HFFc6 (cell line): ENCODE results near the gene ACSL3. TPM values are rescaled to one million over a fixed set of nuclear protein-coding genes. Genes with fewer than 3 reads are reported as not detected.

Experiments
- DNase-seq: peaks from one replicate; pipeline ENCODE4 v3.0.0-alpha.2; 2018
- H3K27ac Mint-ChIP-seq: 2 replicates; pipeline ENCODE4 v1.8.0; 2020; ENCODE audit warnings: mild to moderate bottlenecking, mixed read lengths
- H3K27me3 Mint-ChIP-seq: 2 replicates; pipeline ENCODE4 v1.8.0; 2021; ENCODE audit warnings: mild to moderate bottlenecking, moderate library complexity, mixed read lengths; ENCODE audit not compliant: insufficient read depth
- H3K36me3 Mint-ChIP-seq: 2 replicates; pipeline ENCODE4 v1.8.0; 2021; ENCODE audit warnings: low read depth, mixed read lengths
- H3K4me1 Mint-ChIP-seq: 2 replicates; pipeline ENCODE4 v1.8.0; 2020; ENCODE audit warnings: low read depth, mixed read lengths
- H3K4me3 Mint-ChIP-seq: 2 replicates; pipeline ENCODE4 v1.8.0; 2020; ENCODE audit warnings: mild to moderate bottlenecking, moderate library complexity, mixed read lengths
- H3K9me3 Mint-ChIP-seq: 2 replicates; pipeline ENCODE4 v1.8.0; 2020; ENCODE audit warnings: mild to moderate bottlenecking, mixed read lengths
- CTCF ChIP-seq: fragments of 200-600 bp; sonication (generic); IDR thresholded peaks from 2 replicates; pipeline ENCODE4 v1.5.0; 2021; ENCODE audit warnings: antibody characterized with exemption, mild to moderate bottlenecking
- total RNA-seq, 6 experiments: library from RNA; stranded (reverse); fragmentation: NEBNext Ultra II Directional; extraction: Animal tissue kit (Norgen Biotek cat#: 25700); gene quantifications; 2 replicates in 1 of 6; 3 replicates in 5 of 6; pipeline ENCODE4 v1.2.3, GENCODE V29; 2021

ACSL3 gene
- total RNA-seq, 6 experiments from 2014 or later, result 64.5 to 119 (median 87.8) TPM

GRCh38 chr2:222899413-222900181 lies 38.8 kb downstream of the ACSL3 start:
- Mint-ChIP-seq H3K27ac (peak overlapping the region; percentile 49; the same call in 1 of the 2 replicates), H3K27me3 (peaks cover 3% of the 10 kb centered on the region; the same call in 1 of the 2 replicates), H3K9me3 (no peaks in the 10 kb centered on the region), H3K36me3 (peaks cover 10% of the 10 kb centered on the region), H3K4me1 (peaks cover 66% of the 10 kb centered on the region), H3K4me3 (no peak overlapping the region; the same call in 1 of the 2 replicates)
- no peak for DNase-seq
- no peak for TF ChIP-seq CTCF

- H3K36me3 Mint-ChIP-seq, result peaks cover 10% of the 10 kb centered on the region
- H3K9me3 Mint-ChIP-seq, result no peaks in the 10 kb centered on the region
- peak overlapping the region; percentile 49 for H3K27ac Mint-ChIP-seq
- peaks cover 3% of the 10 kb centered on the region; the same call in 1 of the 2 replicates for H3K27me3 Mint-ChIP-seq
- peak overlapping the region; percentile 38; the same call in 1 of the 2 replicates for H3K4me3 Mint-ChIP-seq
- peak; percentile 21 for DNase-seq
- TF ChIP-seq CTCF, result no peak
- peaks cover 67% of the 10 kb centered on the region for H3K4me1 Mint-ChIP-seq
These were observed 39.5 kb downstream of the ACSL3 start for GRCh38 chr2:222900354-222900753.

GRCh38 chr2:222902660-222903059 lies 41.8 kb downstream of the ACSL3 start:
- H3K4me3 Mint-ChIP-seq, result no peak overlapping the region
- DNase-seq, result no peak
- no peak overlapping the region for H3K27ac Mint-ChIP-seq
- H3K36me3 Mint-ChIP-seq, result peaks cover 15% of the 10 kb centered on the region
- no peak for TF ChIP-seq CTCF
- H3K4me1 Mint-ChIP-seq, result peaks cover 89% of the 10 kb centered on the region
- peaks cover 3% of the 10 kb centered on the region; the same call in 1 of the 2 replicates for H3K27me3 Mint-ChIP-seq
- no peaks in the 10 kb centered on the region for H3K9me3 Mint-ChIP-seq

- Mint-ChIP-seq H3K36me3 (peaks cover 18% of the 10 kb centered on the region), H3K4me3 (peak overlapping the region; percentile 61), H3K9me3 (no peaks in the 10 kb centered on the region), H3K27ac (peak overlapping the region; percentile 91), H3K27me3 (peaks cover 2% of the 10 kb centered on the region; the same call in 1 of the 2 replicates), H3K4me1 (peaks cover 89% of the 10 kb centered on the region)
- DNase-seq, result peak; percentile 53
- peak; percentile 86 for TF ChIP-seq CTCF
These were observed 42.7 kb downstream of the ACSL3 start for GRCh38 chr2:222903234-222904220.

- peak; percentile 88 for DNase-seq
- Mint-ChIP-seq H3K4me1 (peaks cover 88% of the 10 kb centered on the region), H3K9me3 (no peaks in the 10 kb centered on the region), H3K27me3 (no peaks in the 10 kb centered on the region), H3K36me3 (peaks cover 27% of the 10 kb centered on the region), H3K27ac (peak overlapping the region; percentile 91), H3K4me3 (peak overlapping the region; percentile 72)
- no peak for TF ChIP-seq CTCF
These were observed 43.9 kb downstream of the ACSL3 start for GRCh38 chr2:222904557-222905258.
